Activated T-cell treated with anti-CD3 and anti-CD28 coated beads, Interleukin-2, amount 50 U/mL, for 4 hours (primary cell): ENCODE measurements around the gene IPO7. TPM values are rescaled to one million over a fixed set of nuclear protein-coding genes. Genes with fewer than 3 reads are reported as not detected.
"Not testable (repeated sequence)": the region's sequence is repeated elsewhere in the genome, so short reads cannot be mapped to it uniquely, and the experiment has no call there.

Experiments used
- ATAC-seq, 2 donors: fragments of 200-7000 bp; cut with Tn5 transposase; one replicate each; pipeline ENCODE4 v1.10.0; 2021
- DNase-seq: peaks from one replicate; pipeline ENCODE4 v3.0.0-alpha.2; 2020
- H3K27me3 Mint-ChIP-seq: one replicate; pipeline ENCODE4 v1.8.0; 2021; ENCODE audit warnings: low read depth, mixed read lengths
- H3K36me3 Mint-ChIP-seq: one replicate; pipeline ENCODE4 v1.8.0; 2022; ENCODE audit warnings: mixed read lengths; ENCODE audit not compliant: insufficient read depth
- H3K4me1 Mint-ChIP-seq: one replicate; pipeline ENCODE4 v1.8.0; 2021; ENCODE audit warnings: low read depth, mixed read lengths
- H3K4me3 Mint-ChIP-seq: one replicate; pipeline ENCODE4 v1.8.0; 2021; ENCODE audit warnings: mild to moderate bottlenecking, moderate library complexity, mixed read lengths
- H3K9me3 Mint-ChIP-seq: one replicate; pipeline ENCODE4 v1.8.0; 2021; ENCODE audit warnings: mixed read lengths
- total RNA-seq, 3 donors: library from RNA; stranded (reverse); gene quantifications; one replicate each; pipeline ENCODE4 v1.2.1, GENCODE V29; 2021

Gene IPO7
- total RNA-seq = 100 to 1,000 TPM; 170 to 189 (median 175) TPM

DNA sequence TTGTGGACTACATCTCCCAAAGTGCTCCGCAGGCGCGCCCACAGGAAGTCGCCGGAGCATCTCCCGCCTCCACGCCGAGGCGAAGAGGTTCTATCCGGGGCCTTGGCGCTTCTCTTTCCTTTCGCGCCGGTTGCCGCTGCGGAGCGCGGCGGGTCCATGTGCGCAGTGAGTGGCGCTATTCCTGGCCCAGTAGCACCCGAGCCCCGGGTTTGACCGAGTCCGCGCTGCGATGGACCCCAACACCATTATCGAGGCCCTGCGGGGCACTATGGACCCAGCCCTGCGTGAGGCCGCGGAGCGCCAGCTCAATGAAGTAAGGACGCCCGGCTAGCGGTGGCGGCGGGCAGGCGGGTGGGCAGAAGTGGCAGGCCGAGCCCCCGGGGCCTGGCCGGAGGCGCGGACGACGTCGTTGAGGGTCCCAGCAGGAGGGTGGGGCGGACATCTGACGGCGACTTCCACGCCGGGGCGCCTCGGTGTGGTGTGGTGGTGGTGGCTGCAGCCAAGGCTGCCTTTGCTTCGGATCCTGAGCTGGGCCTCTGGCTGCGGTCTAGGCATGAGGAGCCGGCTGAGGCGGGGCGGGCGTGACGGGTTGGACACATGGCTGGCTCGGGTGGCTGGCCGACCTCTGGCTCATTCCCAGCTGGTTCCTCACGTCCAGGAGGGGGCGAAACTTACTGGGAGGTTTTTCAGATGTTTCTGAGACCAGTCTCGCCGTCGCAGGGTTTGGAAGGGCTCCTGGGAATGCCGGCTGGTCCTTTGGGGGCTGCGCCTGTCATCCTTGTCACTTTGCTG, at the start of gene IPO7:
Gene IPO7 (plus strand): TSS at position 118 of the 792 bp plus-strand sequence. CDS start 112 bp downstream, at position 230.
- peak; percentile 84 for DNase-seq
- peak; percentile 98 for ATAC-seq
- Mint-ChIP-seq H3K9me3 (no peaks in the 10 kb centered on the region), H3K4me3 (peak within 1 kb of the TSS; percentile 96), H3K36me3 (peaks cover 13% of the 10 kb centered on the region), H3K4me1 (peaks cover 28% of the 10 kb centered on the region), H3K27me3 (no peaks in the 10 kb centered on the region)

DNA sequence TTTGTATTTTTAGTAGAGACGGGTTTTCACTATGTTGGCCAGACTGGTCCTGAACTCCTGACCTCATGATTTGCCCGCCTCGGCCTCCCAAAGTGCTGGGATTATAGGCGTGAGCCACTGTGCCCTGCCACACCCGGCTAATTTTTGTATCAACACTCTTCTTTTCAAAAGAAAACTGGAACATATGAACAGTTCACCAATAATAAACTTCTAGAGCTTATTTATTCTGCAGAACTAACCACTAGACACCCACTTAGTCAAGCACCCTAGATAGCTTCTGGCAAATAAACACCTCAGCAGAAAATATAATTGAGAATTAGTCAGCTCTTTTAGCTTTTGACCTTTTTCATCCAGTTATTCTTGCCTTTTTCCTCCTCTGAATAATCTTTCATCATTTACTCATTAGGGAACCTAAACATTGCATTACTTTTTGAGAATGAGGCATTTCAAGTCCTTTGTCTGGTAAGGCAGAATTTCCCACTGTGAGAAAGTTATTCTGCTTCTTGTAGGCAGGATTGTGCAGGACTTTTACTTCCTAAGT, 42.7 kb upstream of the IPO7 start:
- Mint-ChIP-seq H3K36me3 (no peaks in the 10 kb centered on the region), H3K27me3 (no peaks in the 10 kb centered on the region), H3K4me1 (peaks cover 7% of the 10 kb centered on the region), H3K9me3 (no peaks in the 10 kb centered on the region), H3K4me3 (no peak overlapping the region)
- no peak for ATAC-seq
- no peak for DNase-seq

DNA sequence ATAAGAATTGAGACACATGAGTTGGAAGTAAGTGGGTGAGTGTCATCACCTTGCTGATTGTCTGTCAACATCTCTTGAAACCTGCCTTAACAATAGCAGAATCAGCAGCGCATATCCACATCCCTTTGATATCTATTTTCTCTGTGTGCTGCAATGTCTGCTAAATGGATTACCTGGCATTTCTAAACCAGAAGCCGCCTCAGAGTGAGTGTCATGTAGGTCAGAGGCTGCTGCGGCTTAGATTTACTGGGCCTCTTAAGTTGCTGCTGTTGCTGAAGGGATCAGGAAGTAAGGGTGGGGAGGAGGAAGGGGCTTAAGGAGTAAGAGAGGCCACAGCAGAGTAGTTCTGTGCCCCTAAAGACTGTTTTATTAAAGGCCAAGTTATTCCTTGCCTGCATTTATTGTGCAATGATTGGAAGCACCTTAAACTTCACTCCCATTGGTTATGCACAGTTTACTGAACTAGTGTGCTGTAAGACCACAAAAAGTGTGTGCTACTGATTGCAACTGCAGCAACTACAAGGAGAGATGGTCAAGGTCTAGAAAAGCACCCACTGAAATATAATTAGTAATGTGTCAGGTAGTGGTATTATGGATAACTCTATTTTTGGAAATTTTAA, 40.3 kb upstream of the IPO7 start:
- no peak for DNase-seq
- no peak for ATAC-seq
- Mint-ChIP-seq H3K36me3 (no peaks in the 10 kb centered on the region), H3K9me3 (no peaks in the 10 kb centered on the region), H3K27me3 (no peaks in the 10 kb centered on the region), H3K4me1 (peaks cover 16% of the 10 kb centered on the region), H3K4me3 (no peak overlapping the region)

DNA sequence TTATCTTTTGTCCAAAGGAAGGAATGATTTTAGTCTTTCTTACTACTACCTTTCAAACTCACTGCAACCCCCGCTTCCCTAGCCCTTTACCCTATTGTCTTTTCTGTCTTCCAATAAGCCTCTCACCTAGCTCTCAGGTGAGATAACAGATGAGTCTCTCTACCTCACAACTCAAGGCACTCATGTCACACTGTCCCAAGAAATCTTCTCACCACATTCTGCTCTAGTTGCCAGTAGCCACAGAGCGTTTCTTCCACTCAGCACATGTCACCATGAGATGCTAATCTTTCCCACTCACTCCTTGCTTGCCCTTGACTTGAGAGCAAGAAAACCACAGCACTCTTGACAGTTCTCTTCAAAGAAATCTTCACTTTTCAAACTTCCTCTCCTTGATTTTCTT, 37.4 kb upstream of the IPO7 start:
- peaks cover 2% of the 10 kb centered on the region for H3K27me3 Mint-ChIP-seq
- no peak overlapping the region for H3K4me3 Mint-ChIP-seq
- peak; percentile 38 to 62 for ATAC-seq
- peaks cover 16% of the 10 kb centered on the region for H3K4me1 Mint-ChIP-seq
- no peaks in the 10 kb centered on the region for H3K36me3 Mint-ChIP-seq
- no peak for DNase-seq
- H3K9me3 Mint-ChIP-seq = no peaks in the 10 kb centered on the region

DNA sequence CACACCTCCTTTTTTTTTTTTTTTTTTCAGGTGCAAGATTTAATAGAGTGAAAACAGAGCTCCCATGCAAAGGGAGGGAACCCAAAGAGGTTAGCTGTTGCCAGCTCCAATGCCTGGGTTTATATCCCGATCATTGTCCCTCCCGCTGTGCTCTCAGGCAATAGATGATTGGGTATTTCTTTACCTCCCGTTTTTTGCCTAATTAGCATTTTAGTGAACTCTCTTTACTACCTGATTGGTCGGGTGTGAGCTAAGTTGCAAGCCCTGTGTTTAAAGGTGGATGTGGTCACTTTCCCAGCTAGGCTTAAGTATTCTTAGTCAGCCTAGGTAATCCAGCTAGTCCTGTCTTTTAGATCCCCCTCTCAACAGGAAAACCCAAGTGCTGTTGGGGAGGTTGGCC, 36.7 kb upstream of the IPO7 start:
- peaks cover 16% of the 10 kb centered on the region for H3K4me1 Mint-ChIP-seq
- H3K27me3 Mint-ChIP-seq, H3K9me3 Mint-ChIP-seq, H3K36me3 Mint-ChIP-seq, DNase-seq, H3K4me3 Mint-ChIP-seq, ATAC-seq: not testable (repeated sequence)

DNA sequence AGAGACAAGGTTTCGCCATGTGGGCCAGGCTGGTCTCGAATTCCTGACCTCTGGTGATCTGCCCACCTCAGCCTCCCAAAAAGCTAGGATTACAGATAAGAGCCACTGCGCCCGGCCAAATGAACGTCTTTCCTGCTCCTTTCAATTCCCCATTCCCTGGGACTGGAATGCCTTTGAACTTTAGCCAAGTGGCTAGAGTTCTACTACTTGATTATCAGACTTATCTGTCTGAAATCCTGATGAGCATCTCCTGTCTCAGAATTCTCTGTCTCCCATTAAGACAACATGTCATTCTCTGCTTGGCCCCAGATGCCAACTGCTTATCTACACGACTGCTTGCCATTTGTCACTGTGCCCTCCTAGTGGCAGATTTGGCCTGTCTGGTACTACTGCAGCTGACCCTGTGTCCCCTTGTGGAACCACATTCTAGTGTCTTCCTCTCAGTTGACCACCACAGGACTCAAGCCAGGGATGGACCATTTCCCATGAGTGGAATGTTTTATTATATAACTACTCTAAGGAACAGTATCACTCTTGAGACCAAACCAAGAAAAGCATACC, 33.1 kb upstream of the IPO7 start:
- ATAC-seq (no peak), DNase-seq (no peak)
- Mint-ChIP-seq H3K9me3 (no peaks in the 10 kb centered on the region), H3K4me3 (no peak overlapping the region), H3K4me1 (peaks cover 9% of the 10 kb centered on the region), H3K36me3 (no peaks in the 10 kb centered on the region), H3K27me3 (peaks cover 2% of the 10 kb centered on the region)

DNA sequence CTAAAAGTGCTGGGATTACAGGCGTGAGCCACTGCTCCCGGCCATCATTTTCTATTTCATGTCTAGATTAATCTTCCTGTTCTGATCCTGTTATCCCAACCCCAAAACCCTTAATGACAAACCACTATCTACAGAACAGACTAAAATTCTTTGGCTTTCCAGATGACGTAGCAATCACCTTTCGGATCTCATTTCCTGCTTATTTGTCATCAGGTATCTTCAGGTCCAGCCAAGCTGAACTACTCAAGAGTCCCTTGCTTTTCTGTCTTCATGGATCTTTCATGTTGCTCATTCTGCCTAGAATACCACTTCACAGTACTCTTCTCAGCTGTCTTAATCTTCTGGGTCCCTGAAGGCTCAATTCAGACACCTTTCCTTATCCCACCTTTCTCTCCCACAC, 27.4 kb upstream of the IPO7 start:
- no peak for DNase-seq
- H3K27me3 Mint-ChIP-seq = no peaks in the 10 kb centered on the region
- no peaks in the 10 kb centered on the region for H3K9me3 Mint-ChIP-seq
- H3K4me1 Mint-ChIP-seq = peaks cover 8% of the 10 kb centered on the region
- H3K36me3 Mint-ChIP-seq = no peaks in the 10 kb centered on the region
- ATAC-seq = no peak
- H3K4me3 Mint-ChIP-seq = no peak overlapping the region

DNA sequence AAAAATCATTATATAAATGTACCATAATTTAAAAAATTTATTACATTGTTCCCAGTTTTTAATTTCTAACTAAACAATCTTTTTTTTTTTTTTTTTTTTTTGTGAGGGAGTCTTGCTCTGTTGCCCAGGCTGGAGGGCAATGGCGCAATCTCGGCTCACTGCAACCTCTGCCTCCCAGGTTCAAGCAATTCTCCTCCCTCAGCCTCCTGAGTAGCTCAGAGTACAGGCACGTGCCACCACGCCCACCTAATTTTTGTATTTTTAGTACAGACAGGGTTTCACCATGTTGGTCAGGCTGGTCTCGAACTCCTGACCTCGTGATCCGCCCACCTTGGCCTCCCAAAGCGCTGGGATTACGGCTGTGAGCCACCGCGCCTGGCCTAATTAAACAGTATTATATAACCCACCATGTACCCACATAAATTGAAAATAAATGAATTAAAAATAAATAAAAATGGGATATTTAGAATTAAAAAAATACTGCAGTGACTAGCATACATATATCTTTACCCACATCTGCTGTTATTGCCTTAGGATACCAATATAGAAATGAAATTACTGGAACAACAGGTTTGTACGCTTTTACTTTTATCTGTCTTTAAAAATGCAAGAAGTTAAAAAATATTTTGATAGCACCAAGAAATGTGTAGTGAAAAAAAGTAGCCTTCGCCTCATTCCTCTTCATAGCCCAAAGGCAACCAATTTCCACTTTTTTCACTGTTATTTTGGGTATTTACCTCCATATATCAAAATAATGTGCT, 23.4 kb upstream of the IPO7 start:
- H3K4me1 Mint-ChIP-seq = peaks cover 37% of the 10 kb centered on the region
- not testable (repeated sequence) for H3K4me3 Mint-ChIP-seq, H3K27me3 Mint-ChIP-seq, H3K9me3 Mint-ChIP-seq, H3K36me3 Mint-ChIP-seq, DNase-seq, ATAC-seq

DNA sequence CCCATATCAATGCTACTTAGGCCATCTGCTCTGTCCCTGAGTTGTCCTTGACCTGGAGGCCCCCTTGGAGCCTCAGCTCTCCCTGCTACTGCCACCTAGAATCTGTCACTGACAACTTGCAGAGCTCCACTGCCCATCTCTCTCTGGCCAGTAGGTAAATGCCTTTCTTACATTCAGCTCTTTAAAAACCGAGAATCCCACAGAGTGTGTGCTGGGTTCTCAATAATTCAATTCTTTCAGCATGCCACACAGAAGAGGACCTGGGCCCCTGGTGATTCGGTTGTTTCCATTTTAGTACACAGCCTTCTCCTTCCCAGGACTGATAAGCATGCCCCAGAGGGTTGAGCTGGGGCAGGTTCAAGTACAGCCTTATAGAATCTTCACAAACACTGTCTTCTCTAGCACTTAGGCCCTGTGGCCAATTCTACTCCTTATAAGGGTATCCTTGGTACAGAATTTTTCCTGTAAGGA, 22.0 kb upstream of the IPO7 start:
- Mint-ChIP-seq H3K4me3 (no peak overlapping the region), H3K36me3 (no peaks in the 10 kb centered on the region), H3K27me3 (no peaks in the 10 kb centered on the region), H3K4me1 (peaks cover 37% of the 10 kb centered on the region), H3K9me3 (no peaks in the 10 kb centered on the region)
- no peak for DNase-seq
- ATAC-seq = no peak

DNA sequence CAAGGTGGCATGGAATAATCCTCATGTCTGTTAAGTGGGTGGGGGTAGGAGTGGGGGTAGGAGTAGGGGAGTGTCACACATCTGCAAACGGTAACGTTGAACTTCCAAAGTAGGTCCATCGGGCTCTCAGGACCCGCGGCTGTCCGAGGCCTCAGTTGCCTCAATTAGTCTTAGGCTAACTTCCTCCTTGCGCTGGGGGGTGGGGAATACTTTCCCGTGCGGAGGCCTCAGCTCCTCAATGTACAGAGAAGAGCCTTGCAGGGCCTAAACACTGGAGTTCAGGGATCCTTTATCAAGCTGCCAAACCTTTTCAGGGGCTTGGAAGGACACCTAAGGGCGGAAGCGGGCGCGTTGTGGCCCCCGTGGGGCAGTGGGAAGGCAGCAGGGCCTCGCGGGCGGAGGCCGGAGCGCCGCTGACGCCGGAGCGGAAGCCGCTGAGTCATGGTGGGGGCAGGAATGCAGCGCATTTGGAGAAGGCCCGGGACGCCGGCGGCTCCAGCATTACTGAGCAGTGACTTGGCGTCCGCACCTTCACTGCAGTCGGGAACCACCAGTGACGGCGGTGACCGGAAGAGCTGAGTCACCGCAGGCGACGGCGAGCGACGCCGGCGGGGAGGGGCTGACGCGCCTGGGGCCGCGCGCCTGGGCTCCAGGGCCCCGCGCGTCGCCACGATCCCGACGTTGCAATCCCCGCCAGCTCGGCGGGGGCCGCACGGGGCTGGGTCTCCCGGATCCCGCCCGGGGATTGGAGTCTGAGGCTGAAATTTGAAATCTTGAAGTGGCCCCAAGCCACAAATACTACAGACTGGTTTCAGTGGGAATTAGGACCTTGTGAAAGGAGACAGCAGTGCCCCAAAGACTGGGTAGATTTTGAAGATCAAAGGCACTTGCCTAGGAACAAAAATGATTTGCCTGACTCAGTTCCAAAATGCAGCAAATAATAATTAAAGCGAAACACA, 20.2 kb upstream of the IPO7 start:
- ATAC-seq = peak; percentile 89 to 90
- H3K36me3 Mint-ChIP-seq = no peaks in the 10 kb centered on the region
- H3K4me1 Mint-ChIP-seq = peaks cover 37% of the 10 kb centered on the region
- DNase-seq = peak; percentile 78
- H3K27me3 Mint-ChIP-seq = no peaks in the 10 kb centered on the region
- peak overlapping the region; percentile 70 for H3K4me3 Mint-ChIP-seq
- no peaks in the 10 kb centered on the region for H3K9me3 Mint-ChIP-seq

DNA sequence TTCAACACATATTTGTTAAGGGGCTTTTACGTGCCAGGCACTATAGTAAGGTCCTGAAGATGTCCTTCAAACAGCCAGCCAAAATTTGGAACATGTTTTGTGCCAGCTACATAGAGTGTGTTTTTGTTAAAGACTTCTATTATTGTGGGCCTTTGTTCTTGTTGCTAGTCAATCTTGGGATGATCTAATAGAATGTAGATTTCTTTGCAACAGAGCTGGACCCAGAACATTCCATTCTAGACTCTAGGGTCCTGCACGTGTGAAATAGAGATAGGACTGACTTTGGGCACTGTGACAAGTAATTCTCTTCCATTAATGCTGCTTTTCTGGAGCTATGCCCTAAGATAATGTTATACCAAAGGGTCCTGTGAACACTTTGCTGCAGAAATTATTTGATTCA, 16.9 kb upstream of the IPO7 start:
- no peaks in the 10 kb centered on the region for H3K27me3 Mint-ChIP-seq
- DNase-seq (no peak), ATAC-seq (no peak)
- no peaks in the 10 kb centered on the region for H3K9me3 Mint-ChIP-seq
- peaks cover 25% of the 10 kb centered on the region for H3K4me1 Mint-ChIP-seq
- H3K36me3 Mint-ChIP-seq = no peaks in the 10 kb centered on the region
- no peak overlapping the region for H3K4me3 Mint-ChIP-seq

DNA sequence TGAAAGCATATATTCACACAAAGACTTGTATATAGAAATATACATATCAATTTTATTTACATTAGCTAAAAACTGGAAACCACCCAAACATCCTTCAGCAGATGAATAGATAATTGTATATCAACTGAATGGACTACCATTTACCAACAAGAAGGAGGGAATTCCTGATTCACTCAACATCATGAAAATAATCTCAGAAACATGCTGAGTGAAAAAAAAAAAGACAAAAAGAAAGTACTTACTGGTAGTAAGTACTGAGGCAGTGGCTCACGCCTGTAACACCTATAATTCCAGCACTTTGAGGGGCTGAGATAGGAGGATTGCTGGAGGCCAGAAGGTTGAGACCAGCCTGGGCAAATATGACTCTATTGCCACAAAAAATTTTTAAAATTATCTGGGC, 7.4 kb upstream of the IPO7 start:
- Mint-ChIP-seq H3K4me1 (no peaks in the 10 kb centered on the region), H3K27me3 (no peaks in the 10 kb centered on the region), H3K36me3 (no peaks in the 10 kb centered on the region), H3K9me3 (no peaks in the 10 kb centered on the region), H3K4me3 (no peak overlapping the region)
- ATAC-seq = no peak
- no peak for DNase-seq

DNA sequence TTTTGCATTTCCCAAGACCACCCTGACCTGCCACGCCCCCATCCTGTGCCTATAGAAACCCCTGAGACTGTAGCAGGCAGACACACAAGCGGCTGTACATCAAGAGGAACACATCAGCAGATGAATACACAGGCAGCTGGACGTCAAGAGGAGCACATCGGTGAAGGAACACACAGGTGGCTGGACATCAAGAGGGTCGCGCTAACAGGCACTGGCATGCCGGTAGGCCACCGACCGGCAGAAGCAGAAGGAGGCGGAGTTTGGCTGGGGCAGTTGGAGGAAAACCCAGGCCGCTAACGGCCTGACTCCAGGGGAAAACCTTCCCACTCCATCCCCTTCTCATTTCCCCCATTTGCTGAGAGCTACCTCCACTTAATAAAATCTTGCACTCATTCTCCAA, 5.4 kb upstream of the IPO7 start:
- no peak for ATAC-seq
- no peaks in the 10 kb centered on the region for H3K27me3 Mint-ChIP-seq

More for the DNA sequence above, 5.4 kb upstream of the IPO7 start:
- no peak overlapping the region for H3K4me3 Mint-ChIP-seq
- H3K9me3 Mint-ChIP-seq = no peaks in the 10 kb centered on the region
- H3K4me1 Mint-ChIP-seq = peaks cover under 1% of the 10 kb centered on the region
- no peak for DNase-seq
- no peaks in the 10 kb centered on the region for H3K36me3 Mint-ChIP-seq
